CD4-positive, alpha-beta T cell (primary cell): Measurements from ENCODE around the gene EGLN1. TPM values are rescaled to one million over a fixed set of nuclear protein-coding genes. Genes with fewer than 3 reads are reported as not detected.

ENCODE experiments used
- ATAC-seq: fragments of 200-7000 bp; cut with Tn5 transposase; one replicate; pipeline ENCODE4 v1.10.0; 2022; ENCODE audit warnings: mild to moderate bottlenecking; ENCODE audit not compliant: poor library complexity
- CTCF ChIA-PET: fragments of 350-600 bp; sonication (Branson Sonifier 250); formaldehyde crosslinking; loops from one replicate; lab custom pipeline; 2021; ENCODE audit warnings: antibody characterized with exemption, inconsistent platforms; lab: Charles Lee
- POLR2A ChIA-PET: fragments of 350-600 bp; sonication (Branson Sonifier 250); formaldehyde crosslinking; loops from one replicate; lab custom pipeline; 2021; ENCODE audit warnings: antibody characterized with exemption, inconsistent platforms; lab: Charles Lee
- DNase-seq, 14 experiments: peaks; one replicate each; pipeline ENCODE4 v3.0.0-alpha.2; 2013 to 2020; ENCODE audit warnings: mixed read lengths in 2 of 14
- H3K27ac ChIP-seq, 2 donors: one replicate each; pipeline versions ENCODE4 v1.5.1 to v1.7.0; 2013; ENCODE audit warnings: low read length in 2 of 2, low read depth in 1 of 2, mild to moderate bottlenecking in 1 of 2
- H3K27me3 ChIP-seq, 2 experiments: 1 replicate in 1 of 2; 2 replicates in 1 of 2; pipeline versions ENCODE4 v1.6.1 to v1.7.0; 2013; ENCODE audit warnings: low read length in 2 of 2, control low read depth in 1 of 2, mild to moderate bottlenecking in 1 of 2, moderate library complexity in 1 of 2; ENCODE audit not compliant: insufficient read depth in 2 of 2, control insufficient read depth in 1 of 2
- H3K36me3 ChIP-seq: one replicate; pipeline ENCODE4 v1.6.1; 2013; ENCODE audit warnings: low read length, control low read depth; ENCODE audit not compliant: insufficient read depth
- H3K4me1 ChIP-seq: one replicate; pipeline ENCODE4 v1.6.1; 2013; ENCODE audit warnings: low read length, control low read depth; ENCODE audit not compliant: insufficient read depth
- H3K4me3 ChIP-seq: one replicate; pipeline ENCODE4 v1.5.1; 2013; ENCODE audit warnings: mild to moderate bottlenecking, low read length, moderate library complexity
- H3K9me3 ChIP-seq, 2 experiments: 1 replicate in 1 of 2; 2 replicates in 1 of 2; pipeline versions ENCODE4 v1.6.1 to v1.7.0; 2013; ENCODE audit warnings: low read length in 2 of 2, mild to moderate bottlenecking in 2 of 2, control low read depth in 1 of 2, moderate library complexity in 1 of 2; ENCODE audit not compliant: control insufficient read depth in 1 of 2, insufficient read depth in 1 of 2
- H3K27ac Mint-ChIP-seq: one replicate; pipeline ENCODE4 v1.8.0; 2020; ENCODE audit warnings: mixed read lengths
- H3K27me3 Mint-ChIP-seq: one replicate; pipeline ENCODE4 v1.8.0; 2021; ENCODE audit warnings: mixed read lengths
- H3K36me3 Mint-ChIP-seq: one replicate; pipeline ENCODE4 v1.8.0; 2021; ENCODE audit warnings: low read depth, mixed read lengths
- H3K4me1 Mint-ChIP-seq: one replicate; pipeline ENCODE4 v1.8.0; 2021; ENCODE audit warnings: low read depth, mixed read lengths
- H3K4me3 Mint-ChIP-seq: one replicate; pipeline ENCODE4 v1.8.0; 2020; ENCODE audit warnings: mild to moderate bottlenecking, mixed read lengths
- H3K9me3 Mint-ChIP-seq: one replicate; pipeline ENCODE4 v1.8.0; 2020; ENCODE audit warnings: mixed read lengths
- intact Hi-C, 2 experiments: fragments of 100-400 bp; cut with DNase I in 1 of 2; cut with micrococcal nuclease in 1 of 2; formaldehyde crosslinking; loops; one replicate each; pipeline versions ENCODE4 v1.15.1 to v1.9.0; 2023 to 2025; cut with DNase I, micrococcal nuclease
- total RNA-seq, 174 experiments: library from RNA in 2 of 174; stranded (reverse) in 2 of 174; gene quantifications; one replicate each; pipeline ENCODE4 v1.2.3 and lab custom pipeline; 2021 to 2026
- TF ChIP-seq, protein P1 (sequence below): fragments of 200-600 bp; IDR thresholded peaks from one replicate; pipeline ENCODE4 v1.8.0; 2022; ENCODE audit warnings: antibody characterized with exemption, mild to moderate bottlenecking

The EGLN1 gene
- total RNA-seq, 2 experiments from 2014 or later = 8.2 to 9.4 TPM

DNA sequence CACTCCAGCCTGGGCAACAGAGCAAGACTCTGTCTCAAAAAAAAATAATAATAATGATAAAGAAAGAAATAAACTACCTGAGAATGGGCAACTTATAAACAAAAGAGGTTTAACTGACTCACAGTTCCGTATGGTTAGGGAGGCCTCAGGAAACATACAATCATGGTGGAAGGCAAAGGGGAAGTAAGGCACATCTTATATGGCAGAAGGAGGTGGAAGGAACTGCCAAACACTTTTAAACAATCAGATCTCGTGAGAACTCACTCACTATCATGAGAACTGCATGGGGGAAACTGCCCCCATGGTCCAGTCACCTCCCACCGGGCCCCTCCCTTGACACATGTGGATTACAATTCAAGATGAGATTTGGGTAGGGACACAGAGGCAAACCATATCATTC, 6.3 kb upstream of the EGLN1 start:
- H3K27ac ChIP-seq = no peak overlapping the region
- no peaks in the 10 kb centered on the region for H3K36me3 Mint-ChIP-seq
- no peaks in the 10 kb centered on the region for H3K9me3 Mint-ChIP-seq
- ChIA-PET POLR2A (no interaction called here), CTCF (no interaction called here)
- peaks cover 17% of the 10 kb centered on the region for H3K27me3 Mint-ChIP-seq
- H3K4me1 ChIP-seq = no peaks in the 10 kb centered on the region
- intact Hi-C loops = loop anchor here (10.0 kb wide), 4 partner anchors 54 to 1364 kb away; partner anchors contain the start of genes C1orf198 (in 1 of the 2) and GALNT2 (in 1 of the 2)
- H3K27ac Mint-ChIP-seq = no peak overlapping the region
- no peak overlapping the region for H3K4me3 ChIP-seq
- TF ChIP-seq, protein P1, sequence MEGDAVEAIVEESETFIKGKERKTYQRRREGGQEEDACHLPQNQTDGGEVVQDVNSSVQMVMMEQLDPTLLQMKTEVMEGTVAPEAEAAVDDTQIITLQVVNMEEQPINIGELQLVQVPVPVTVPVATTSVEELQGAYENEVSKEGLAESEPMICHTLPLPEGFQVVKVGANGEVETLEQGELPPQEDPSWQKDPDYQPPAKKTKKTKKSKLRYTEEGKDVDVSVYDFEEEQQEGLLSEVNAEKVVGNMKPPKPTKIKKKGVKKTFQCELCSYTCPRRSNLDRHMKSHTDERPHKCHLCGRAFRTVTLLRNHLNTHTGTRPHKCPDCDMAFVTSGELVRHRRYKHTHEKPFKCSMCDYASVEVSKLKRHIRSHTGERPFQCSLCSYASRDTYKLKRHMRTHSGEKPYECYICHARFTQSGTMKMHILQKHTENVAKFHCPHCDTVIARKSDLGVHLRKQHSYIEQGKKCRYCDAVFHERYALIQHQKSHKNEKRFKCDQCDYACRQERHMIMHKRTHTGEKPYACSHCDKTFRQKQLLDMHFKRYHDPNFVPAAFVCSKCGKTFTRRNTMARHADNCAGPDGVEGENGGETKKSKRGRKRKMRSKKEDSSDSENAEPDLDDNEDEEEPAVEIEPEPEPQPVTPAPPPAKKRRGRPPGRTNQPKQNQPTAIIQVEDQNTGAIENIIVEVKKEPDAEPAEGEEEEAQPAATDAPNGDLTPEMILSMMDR = no peak
- ATAC-seq (no peak), DNase-seq (no peak)
- no peaks in the 10 kb centered on the region for H3K36me3 ChIP-seq
- H3K4me1 Mint-ChIP-seq = no peaks in the 10 kb centered on the region
- H3K27me3 ChIP-seq = peaks cover 0 to 2% of the 10 kb centered on the region in 2 experiments
- no peak overlapping the region for H3K4me3 Mint-ChIP-seq
- peaks cover 0 to 8% of the 10 kb centered on the region in 2 experiments for H3K9me3 ChIP-seq

GRCh38 chr1:231424950-231425805, 3.1 kb upstream of the EGLN1 start:
- intact Hi-C loops = loop anchor here (5.0 to 10.0 kb wide), 8 partner anchors 50 to 1360 kb away; partner anchors contain the start of genes C1orf198 (in 1 of the 2), COG2 (in 1 of the 2), EXOC8 (in 1 of the 2) and GALNT2 (in 1 of the 2)
- peaks cover 10% of the 10 kb centered on the region for H3K36me3 Mint-ChIP-seq
- DNase-seq = no peak
- Histone ChIP-seq H3K4me3 (no peak overlapping the region), H3K27ac (no peak overlapping the region), H3K27me3 (no peaks in the 10 kb centered on the region), H3K36me3 (no peaks in the 10 kb centered on the region), H3K9me3 (no peaks in the 10 kb centered on the region), H3K4me1 (peaks cover 6% of the 10 kb centered on the region)
- ATAC-seq = no peak
- CTCF ChIA-PET = no interaction called here
- POLR2A ChIA-PET = no interaction called here
- no peak overlapping the region for H3K4me3 Mint-ChIP-seq
- H3K27me3 Mint-ChIP-seq = peaks cover 4% of the 10 kb centered on the region
- TF ChIP-seq, protein P1 = no peak
- peaks cover 19% of the 10 kb centered on the region for H3K4me1 Mint-ChIP-seq
- H3K27ac Mint-ChIP-seq = no peak overlapping the region
- H3K9me3 Mint-ChIP-seq = no peaks in the 10 kb centered on the region

GRCh38 chr1:231423648-231424047, 1.6 kb upstream of the EGLN1 start:
- Histone ChIP-seq H3K4me1 (peaks cover 13% of the 10 kb centered on the region), H3K27ac (no peak overlapping the region), H3K36me3 (no peaks in the 10 kb centered on the region), H3K9me3 (no peaks in the 10 kb centered on the region), H3K4me3 (no peak overlapping the region), H3K27me3 (no peaks in the 10 kb centered on the region)
- intact Hi-C loops = loop anchor here (1.0 to 10.0 kb wide), 10 partner anchors 49 to 1359 kb away; partner anchors contain the start of genes C1orf198 (in 1 of the 2), COG2 (in 1 of the 2), EXOC8 (in 1 of the 2) and GALNT2 (in 1 of the 2)
- TF ChIP-seq, protein P1 = no peak
- Mint-ChIP-seq H3K4me3 (peak overlapping the region; percentile 88), H3K36me3 (peaks cover 16% of the 10 kb centered on the region), H3K27ac (peak overlapping the region; percentile 73), H3K4me1 (peaks cover 34% of the 10 kb centered on the region), H3K27me3 (no peaks in the 10 kb centered on the region), H3K9me3 (no peaks in the 10 kb centered on the region)
- ChIA-PET CTCF (interaction anchor here (1.2 kb wide), 1 partner anchor 10 kb away, joined by 3 read pairs; no protein-coding TSS in a partner anchor), POLR2A (interaction anchor here (1.7 kb wide), 1 partner anchor 86 kb away, joined by 8 read pairs; the partner anchor contains the start of genes EXOC8 and SPRTN)
- ATAC-seq (no peak), DNase-seq (no peak)
